ENCODE measurements around the gene PERM1. TPM values are rescaled to one million over a fixed set of nuclear protein-coding genes. Genes with fewer than 3 reads are reported as not detected.

PERM1 gene
- total RNA-seq, 1 experiment from 2014 or later = not detected

- peaks cover 72% of the 10 kb centered on the region for H3K27me3 Mint-ChIP-seq (ENCODE audit: low read depth)
These were observed 43.0 kb downstream of the PERM1 start for GRCh38 chr1:938711-939489.

GRCh38 chr1:938088-938683 lies 43.7 kb downstream of the PERM1 start:
- ChIA-PET CTCF (interaction anchor here (0.6 to 4.0 kb wide), 8 partner anchors 11 to 81 kb away, joined by 3 to 40 read pairs (median 6); partner anchors contain the start of gene AGRN), POLR2A (no interaction called here)
- Mint-ChIP-seq H3K27me3 (ENCODE audit: low read depth) (peaks cover 73% of the 10 kb centered on the region), H3K4me3 (no peak overlapping the region), H3K9me3 (no peaks in the 10 kb centered on the region), H3K27ac (no peak overlapping the region), H3K36me3 (no peaks in the 10 kb centered on the region), H3K4me1 (peaks cover 15% of the 10 kb centered on the region)
- DNase-seq (ENCODE audit: low spot score) = no peak
- TF ChIP-seq MXD4 (CRISPR knock-in tag; IDR thresholded peaks at IDR 0.05; ENCODE audit: borderline replicate concordance) (no peak), CTCF (IDR thresholded peaks at IDR 0.05) (no peak), GABPB1 (CRISPR knock-in tag; IDR thresholded peaks at IDR 0.05) (0 out of 2 replicates have a peak, but pooled peaks have one; percentile 18), ZNF396 (CRISPR knock-in tag; IDR thresholded peaks at IDR 0.05; ENCODE audit: borderline replicate concordance) (no peak)
- no peak for ATAC-seq

More at GRCh38 chr1:938711-939489, 43.0 kb downstream of the PERM1 start:
- no peaks in the 10 kb centered on the region for H3K36me3 Mint-ChIP-seq
- peak overlapping the region; percentile 33 for H3K4me3 Mint-ChIP-seq
- peak; percentile 67; the same call in 1 of the 2 replicates for TF ChIP-seq MAX (CRISPR knock-in tag; IDR thresholded peaks at IDR 0.05)
- no peak for TF ChIP-seq FOXK1 (CRISPR knock-in tag; IDR thresholded peaks at IDR 0.05)
- 0 out of 2 replicates have a peak, but pooled peaks have one; percentile 21 for TF ChIP-seq HMGXB4 (CRISPR knock-in tag; IDR thresholded peaks at IDR 0.05)
- ChIA-PET POLR2A (interaction anchor here (1.1 kb wide), 1 partner anchor 33 kb away, joined by 3 read pairs; no protein-coding TSS in a partner anchor), CTCF (interaction anchor here (0.6 to 4.9 kb wide), 14 partner anchors 12 to 340 kb away, joined by 3 to 40 read pairs (median 4); partner anchors contain the start of gene AGRN)
- peak; percentile 26 for ATAC-seq
- H3K27ac Mint-ChIP-seq = no peak overlapping the region
- H3K9me3 Mint-ChIP-seq = no peaks in the 10 kb centered on the region
- peaks cover 15% of the 10 kb centered on the region for H3K4me1 Mint-ChIP-seq
- DNase-seq (ENCODE audit: low spot score) = peak; percentile 65

GRCh38 chr1:937521-937920 lies 44.4 kb downstream of the PERM1 start:
- H3K36me3 Mint-ChIP-seq = no peaks in the 10 kb centered on the region
- ChIA-PET CTCF (interaction anchor here (0.9 to 4.0 kb wide), 5 partner anchors 18 to 82 kb away, joined by 3 to 40 read pairs (median 7); partner anchors contain the start of gene AGRN), POLR2A (no interaction called here)
- peaks cover 15% of the 10 kb centered on the region for H3K4me1 Mint-ChIP-seq
- no peaks in the 10 kb centered on the region for H3K9me3 Mint-ChIP-seq
- H3K27ac Mint-ChIP-seq = no peak overlapping the region
- DNase-seq (ENCODE audit: low spot score) (no peak), ATAC-seq (no peak)
- peaks cover 74% of the 10 kb centered on the region for H3K27me3 Mint-ChIP-seq (ENCODE audit: low read depth)
- H3K4me3 Mint-ChIP-seq = no peak overlapping the region
- TF ChIP-seq STAT6 (CRISPR knock-in tag; conservative IDR thresholded peaks at IDR 0.05; ENCODE audit: low read depth) (no peak), USF1 (CRISPR knock-in tag; IDR thresholded peaks at IDR 0.05) (no peak), ZNF425 (CRISPR knock-in tag; conservative IDR thresholded peaks at IDR 0.05) (no peak), OVOL2 (CRISPR knock-in tag; IDR thresholded peaks at IDR 0.05; ENCODE audit: borderline replicate concordance) (no peak), ATF3 (CRISPR knock-in tag; conservative IDR thresholded peaks at IDR 0.05) (no peak), NFYB (CRISPR knock-in tag; conservative IDR thresholded peaks at IDR 0.05; ENCODE audit: low read depth) (no peak), ATF6 (CRISPR knock-in tag; IDR thresholded peaks at IDR 0.05) (no peak), ZBTB43 (CRISPR knock-in tag; IDR thresholded peaks at IDR 0.05) (no peak)

Measured in WTC11 (cell line).